ENCODE results near the gene PDE4D. TPM values are rescaled to one million over a fixed set of nuclear protein-coding genes. Genes with fewer than 3 reads are reported as not detected.
"Not testable (repeated sequence)": the region's sequence is repeated elsewhere in the genome, so short reads cannot be mapped to it uniquely, and the experiment has no call there.

PDE4D gene
- total RNA-seq, 1 experiment from 2014 or later, result 33.9 TPM

DNA sequence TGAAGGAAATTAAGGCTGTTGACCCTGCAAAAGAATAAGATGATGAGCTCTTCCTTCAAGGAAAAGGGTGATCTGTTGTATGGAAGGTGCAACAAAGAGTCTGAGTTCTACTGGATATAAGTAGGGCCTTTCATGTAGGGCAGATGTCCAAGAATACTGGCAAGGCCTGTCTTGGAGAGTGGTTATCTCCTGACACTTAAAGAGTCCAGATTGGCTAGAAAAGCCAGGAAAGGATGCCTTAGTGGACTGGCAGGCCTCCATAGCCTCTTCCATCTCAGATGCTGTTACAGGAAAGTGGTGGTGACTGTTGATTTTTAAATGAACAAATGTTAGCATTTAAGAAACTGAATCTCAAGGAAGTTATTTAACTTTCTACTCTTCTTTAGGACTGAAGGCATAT, 914.4 kb downstream of the PDE4D start:
- no peak for DNase-seq (ENCODE audit: low read depth)

- no peak for DNase-seq (ENCODE audit: low read depth)
Observed at GRCh38 chr5:58974601-58975000, 918.9 kb downstream of the PDE4D start.

DNA sequence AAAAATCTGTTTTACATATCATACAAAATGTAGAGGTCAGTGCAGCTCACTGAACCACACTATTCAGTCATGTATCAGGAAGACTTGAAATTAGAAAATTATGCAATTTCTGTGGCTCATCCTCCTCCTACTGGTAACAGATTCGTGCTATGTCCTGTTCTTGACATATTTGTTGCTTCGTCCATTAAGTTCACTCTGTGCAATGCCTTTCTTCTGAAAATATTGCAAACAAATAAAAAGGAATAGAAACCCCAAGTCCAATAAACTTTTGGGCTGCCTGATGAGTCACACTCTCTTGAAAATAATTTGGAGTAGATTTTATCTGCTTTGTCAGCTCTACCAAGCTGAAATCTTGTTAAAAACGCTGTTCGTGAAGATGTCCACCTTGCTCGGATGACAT, 919.4 kb downstream of the PDE4D start:
- DNase-seq (ENCODE audit: low read depth), result no peak

DNA sequence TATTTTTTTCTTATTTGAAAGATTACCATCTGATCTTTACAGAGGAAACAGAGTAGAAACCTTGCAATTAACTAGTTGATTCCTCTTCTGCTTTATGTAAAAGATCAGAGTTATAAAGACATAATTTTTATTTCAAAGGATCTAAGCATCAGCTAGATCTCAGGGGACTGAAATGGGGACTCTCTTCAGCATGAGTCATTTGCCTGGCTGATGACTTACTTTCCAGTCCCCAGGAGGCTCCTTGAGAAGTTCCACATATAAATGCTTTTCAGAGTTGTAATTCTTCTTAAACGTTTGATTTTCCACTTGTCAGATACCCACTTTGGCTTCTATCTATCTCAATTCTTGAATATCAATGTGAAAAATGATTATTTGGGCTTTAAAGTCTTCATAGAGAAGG, 921.2 kb downstream of the PDE4D start:
- DNase-seq (ENCODE audit: low read depth), result peak; percentile 59

GRCh38 chr5:58970766-58971165, 922.8 kb downstream of the PDE4D start:
- no peak for DNase-seq (ENCODE audit: low read depth)

- no peak for DNase-seq (ENCODE audit: low read depth)
Observed at GRCh38 chr5:58969795-58970194, 923.7 kb downstream of the PDE4D start.

GRCh38 chr5:58969253-58969652, 924.3 kb downstream of the PDE4D start:
- DNase-seq (ENCODE audit: low read depth), result no peak

GRCh38 chr5:58968350-58968749, 925.2 kb downstream of the PDE4D start:
- DNase-seq (ENCODE audit: low read depth), result no peak

DNA sequence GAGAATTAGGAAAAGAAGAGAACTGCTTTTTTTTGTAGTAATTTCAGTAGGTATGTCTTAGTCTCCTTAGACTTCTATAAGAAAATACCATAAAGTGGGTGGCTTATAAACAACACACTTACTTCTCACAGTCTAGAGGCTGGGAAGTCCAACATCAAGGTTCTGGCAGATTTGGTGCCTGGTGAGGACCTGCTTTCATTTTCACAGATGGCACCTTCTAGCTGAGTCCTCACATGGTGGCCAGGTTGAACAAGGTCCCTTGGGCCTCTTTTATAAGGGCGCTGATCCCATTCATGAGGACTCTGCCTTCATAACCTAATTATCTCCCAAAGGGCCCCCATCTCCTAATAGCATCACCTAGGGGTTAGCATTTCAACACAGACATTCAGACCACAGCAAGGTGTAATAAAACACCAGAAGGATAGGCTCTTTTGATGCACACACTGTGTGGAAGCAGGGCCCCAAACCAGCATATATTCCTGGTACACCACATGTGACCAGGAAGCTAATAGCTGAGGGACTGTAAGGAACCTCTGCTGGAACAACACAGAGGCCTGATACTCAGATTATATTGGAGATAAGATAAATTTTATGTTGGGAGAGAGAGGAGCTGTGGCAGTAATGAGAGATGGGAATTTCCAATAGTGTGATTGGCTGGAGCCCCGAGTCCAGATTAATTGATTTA, 925.8 kb downstream of the PDE4D start:
- DNase-seq (ENCODE audit: low read depth), result no peak

- DNase-seq (ENCODE audit: low read depth), result no peak
Observed at GRCh38 chr5:58965677-58966414, 927.7 kb downstream of the PDE4D start.

GRCh38 chr5:58963821-58964220, 929.7 kb downstream of the PDE4D start:
- no peak for DNase-seq (ENCODE audit: low read depth)

DNA sequence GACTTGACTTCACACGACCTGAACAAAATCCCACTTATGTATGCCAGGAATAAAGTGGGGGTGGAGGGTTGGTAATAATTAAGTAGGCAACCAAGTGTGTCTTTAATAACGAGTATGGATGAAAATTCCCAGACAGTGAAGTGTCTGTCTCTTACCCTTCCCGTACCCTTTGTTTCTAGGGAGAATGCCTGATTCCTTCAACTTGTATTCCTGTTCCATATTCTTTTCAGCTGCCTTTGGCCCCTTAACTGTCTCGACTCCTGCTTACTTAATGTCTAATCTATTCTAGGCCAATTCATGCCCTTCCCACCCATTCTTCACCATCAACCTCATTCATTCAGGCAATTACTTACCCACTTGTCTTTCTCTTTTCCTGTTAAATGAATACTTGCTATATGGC, 930.2 kb downstream of the PDE4D start:
- DNase-seq (ENCODE audit: low read depth), result no peak

DNA sequence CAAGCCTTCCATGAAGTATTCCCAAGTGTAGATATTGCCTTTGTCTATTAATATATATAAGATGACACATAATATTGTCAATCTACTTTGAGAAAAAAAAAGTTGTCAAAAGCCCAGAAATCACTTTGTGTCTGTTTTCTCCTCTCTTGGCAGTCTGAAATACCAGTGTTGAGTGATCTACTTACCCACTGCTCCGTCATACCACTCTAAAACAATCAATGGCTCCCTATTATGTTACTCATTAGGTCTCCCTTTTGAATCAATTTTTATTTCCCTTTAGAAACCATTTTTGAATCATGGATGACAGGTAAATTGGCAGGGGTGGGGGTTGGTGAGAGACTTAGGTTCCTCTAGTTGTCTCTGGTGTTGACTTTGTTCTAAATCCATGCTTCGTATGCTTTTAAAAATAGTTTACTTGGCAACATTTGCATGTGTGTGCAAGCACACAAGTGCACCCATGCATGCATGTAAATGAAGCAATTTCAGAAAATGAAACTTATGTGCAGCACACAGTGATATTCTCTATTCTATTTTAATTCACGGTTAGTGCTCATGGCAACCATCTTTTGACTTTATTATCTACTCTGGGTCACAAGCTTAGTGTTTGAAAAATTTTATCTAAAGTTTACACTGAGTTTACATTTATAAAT, 931.8 kb downstream of the PDE4D start:
- DNase-seq (ENCODE audit: low read depth), result no peak

DNA sequence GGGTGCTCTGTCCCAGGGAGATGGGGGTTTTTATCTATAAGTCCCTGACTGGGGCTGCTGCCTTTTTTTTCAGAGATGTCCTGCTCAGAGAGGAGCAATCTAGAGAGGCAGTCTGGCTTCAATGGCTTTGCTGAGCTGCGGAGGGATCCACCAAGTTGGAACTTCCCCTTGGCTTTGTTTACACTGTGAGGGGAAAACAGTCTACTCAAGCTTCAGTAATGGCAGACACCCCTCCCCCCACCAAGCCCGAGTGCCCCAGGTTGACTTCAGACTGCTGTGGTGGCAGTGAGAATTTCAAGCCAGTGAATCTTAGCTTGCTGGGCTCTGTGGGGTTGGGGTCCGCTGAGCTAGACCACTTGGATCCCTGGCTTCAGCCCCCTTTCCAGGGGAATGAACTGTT, 934.8 kb downstream of the PDE4D start:
- no peak for DNase-seq (ENCODE audit: low read depth)

DNA sequence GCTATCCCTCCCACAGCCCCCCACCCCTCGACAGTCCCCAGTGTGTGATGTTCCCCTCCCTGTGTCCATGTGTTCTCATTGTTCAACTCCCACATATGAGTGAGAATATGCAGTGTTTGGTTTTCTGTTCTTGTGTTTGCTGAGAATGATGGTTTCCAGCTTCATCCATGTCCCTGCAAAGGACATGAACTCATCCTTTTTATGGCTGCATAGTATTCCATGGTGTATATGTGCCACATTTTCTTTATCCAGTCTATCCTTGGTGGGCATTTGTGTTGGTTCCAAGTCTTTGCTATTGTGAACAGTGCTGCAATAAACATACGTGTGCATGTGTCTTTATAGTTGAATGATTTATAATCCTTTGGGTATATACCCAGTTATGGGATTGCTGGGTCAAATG, 940.3 kb downstream of the PDE4D start:
- DNase-seq (ENCODE audit: low read depth), result not testable (repeated sequence)

- no peak for DNase-seq (ENCODE audit: low read depth)
Observed at GRCh38 chr5:58950224-58950623, 943.3 kb downstream of the PDE4D start.

DNA sequence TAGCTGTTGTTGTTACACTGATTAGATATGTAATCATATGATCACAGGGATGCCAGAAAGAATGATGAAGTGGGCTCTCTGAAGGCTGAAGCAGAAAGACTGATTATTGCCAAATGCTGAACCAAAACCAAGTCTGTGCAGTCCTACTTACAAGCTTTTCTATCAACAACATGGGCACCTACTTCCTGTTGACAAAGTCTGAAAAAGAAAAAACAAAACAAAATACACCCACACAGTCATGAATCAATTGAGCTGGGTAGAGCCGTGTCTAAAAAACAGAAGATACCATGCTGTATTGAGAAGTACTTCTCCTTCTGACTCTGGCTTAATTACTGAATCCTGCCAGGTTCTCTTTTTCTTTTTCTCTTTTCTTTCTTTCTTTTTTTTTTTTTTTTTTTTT, 947.3 kb downstream of the PDE4D start:
- no peak for DNase-seq (ENCODE audit: low read depth)

- peak; percentile 74 for DNase-seq (ENCODE audit: low read depth)
Observed at GRCh38 chr5:58944221-58944620, 949.3 kb downstream of the PDE4D start.

- DNase-seq (ENCODE audit: low read depth), result peak; percentile 92
Observed at GRCh38 chr5:58940446-58940845, 953.1 kb downstream of the PDE4D start.

- DNase-seq (ENCODE audit: low read depth), result no peak
Observed at GRCh38 chr5:58939664-58940063, 953.9 kb downstream of the PDE4D start.

DNA sequence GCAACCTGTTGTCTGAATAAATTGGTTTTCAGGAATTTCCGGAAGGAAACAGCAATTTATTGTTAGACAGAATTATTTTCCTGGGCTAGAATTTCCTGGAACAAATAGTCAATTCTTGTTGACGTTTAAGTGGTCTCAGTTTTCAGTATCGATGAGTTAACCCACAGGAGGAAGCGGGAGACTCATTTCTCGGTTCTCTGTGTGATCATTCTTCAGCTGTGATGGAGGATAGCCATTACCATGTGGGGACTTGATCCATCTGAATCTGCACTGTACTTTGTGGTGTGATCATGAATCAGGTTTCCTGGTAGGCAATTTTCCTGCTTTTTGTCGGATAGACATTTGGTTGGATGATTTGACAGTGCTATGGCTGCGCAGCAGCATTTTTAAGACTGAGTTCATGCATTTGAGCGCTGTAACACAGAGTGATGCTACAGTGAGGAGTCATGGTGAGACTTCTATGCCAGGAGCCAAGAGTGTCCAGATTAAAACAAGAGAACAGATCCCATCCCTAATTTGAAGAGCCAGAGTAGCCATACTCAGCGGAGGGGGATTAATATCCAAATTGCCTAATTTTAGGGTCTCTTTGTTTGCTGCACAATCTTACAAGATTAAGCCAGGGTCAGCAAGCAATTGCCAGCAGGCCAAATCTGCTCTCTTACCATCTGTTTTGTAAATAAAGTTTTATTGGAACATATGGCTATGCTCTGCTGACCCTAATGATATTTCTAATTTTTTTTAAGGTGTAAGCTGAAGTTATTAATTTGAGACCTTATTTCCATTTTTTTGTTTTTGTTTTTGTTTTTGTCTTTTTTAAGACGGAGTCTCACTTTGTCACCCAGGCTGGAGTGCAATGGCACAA, 954.7 kb downstream of the PDE4D start:
- no peak for DNase-seq (ENCODE audit: low read depth)

All from LHCN-M2 (cell line).